Bone marrow (tissue), 2 donors: ENCODE results near the gene GAL3ST3.
"Not testable (repeated sequence)": the region's sequence is repeated elsewhere in the genome, so short reads cannot be mapped to it uniquely, and the experiment has no call there.

Experiments used
- DNase-seq, 2 donors: peaks; one replicate each; lab custom pipeline; 2025; lab: John Stamatoyannopoulos, UW

Gene GAL3ST3

GRCh38 chr11:66012946-66013761 lies 35.8 kb downstream of the GAL3ST3 start:
- peak in 1 of 2 donors; percentile 21 for DNase-seq

DNA sequence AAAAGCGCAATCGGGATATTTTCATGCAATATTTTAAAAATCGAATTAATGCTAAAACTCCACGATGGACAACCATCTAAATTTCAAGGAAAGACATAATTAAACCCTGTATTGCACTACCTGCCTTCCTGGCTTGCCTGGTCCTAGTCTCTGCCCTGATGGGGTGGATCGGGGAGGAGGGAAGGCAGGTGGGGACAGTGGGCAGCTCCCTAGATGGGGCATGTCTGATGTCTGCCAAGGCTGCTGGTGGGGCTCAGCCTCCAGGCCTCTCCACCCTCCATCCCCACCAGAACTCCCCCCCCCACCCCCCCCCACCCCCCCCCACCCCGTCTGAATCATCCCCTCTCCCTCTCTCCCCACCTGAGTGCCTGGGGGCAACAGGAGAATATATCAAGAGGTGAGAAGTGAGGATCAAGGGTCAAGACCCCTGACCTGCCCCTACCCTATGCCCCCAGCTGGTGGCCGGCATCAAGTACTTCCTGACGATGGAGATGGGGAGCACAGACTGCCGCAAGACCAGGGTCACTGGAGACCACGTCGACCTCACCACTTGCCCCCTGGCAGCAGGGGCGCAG lies 36.5 kb downstream of the GAL3ST3 start:
- DNase-seq, result no peak

DNA sequence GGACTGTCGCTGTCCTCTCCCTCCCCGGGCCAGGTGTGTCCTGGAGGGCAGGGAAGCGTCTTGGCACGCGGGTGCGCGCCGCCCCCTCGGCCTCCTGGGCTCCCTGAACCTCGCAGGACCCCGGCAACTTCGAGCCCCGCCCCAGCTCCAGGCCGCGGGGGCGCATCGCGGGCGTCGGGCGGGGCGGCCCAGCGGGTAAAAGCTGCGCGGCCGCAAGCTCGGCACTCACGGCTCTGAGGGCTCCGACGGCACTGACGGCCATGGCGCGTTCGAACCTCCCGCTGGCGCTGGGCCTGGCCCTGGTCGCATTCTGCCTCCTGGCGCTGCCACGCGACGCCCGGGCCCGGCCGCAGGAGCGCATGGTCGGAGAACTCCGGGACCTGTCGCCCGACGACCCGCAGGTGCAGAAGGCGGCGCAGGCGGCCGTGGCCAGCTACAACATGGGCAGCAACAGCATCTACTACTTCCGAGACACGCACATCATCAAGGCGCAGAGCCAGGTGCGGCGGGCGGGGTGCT lies 37.1 kb downstream of the GAL3ST3 start, which contains the start of gene CST6:
CST6 (plus strand) TSS at position 224 of the 519 bp plus-strand sequence; CDS start at position 261, 37 bp downstream.
- no peak for DNase-seq

GRCh38 chr11:66011239-66011784 lies 37.6 kb downstream of the GAL3ST3 start:
- DNase-seq, result no peak

GRCh38 chr11:66010036-66010435 lies 38.9 kb downstream of the GAL3ST3 start:
- not testable (repeated sequence) for DNase-seq

DNA sequence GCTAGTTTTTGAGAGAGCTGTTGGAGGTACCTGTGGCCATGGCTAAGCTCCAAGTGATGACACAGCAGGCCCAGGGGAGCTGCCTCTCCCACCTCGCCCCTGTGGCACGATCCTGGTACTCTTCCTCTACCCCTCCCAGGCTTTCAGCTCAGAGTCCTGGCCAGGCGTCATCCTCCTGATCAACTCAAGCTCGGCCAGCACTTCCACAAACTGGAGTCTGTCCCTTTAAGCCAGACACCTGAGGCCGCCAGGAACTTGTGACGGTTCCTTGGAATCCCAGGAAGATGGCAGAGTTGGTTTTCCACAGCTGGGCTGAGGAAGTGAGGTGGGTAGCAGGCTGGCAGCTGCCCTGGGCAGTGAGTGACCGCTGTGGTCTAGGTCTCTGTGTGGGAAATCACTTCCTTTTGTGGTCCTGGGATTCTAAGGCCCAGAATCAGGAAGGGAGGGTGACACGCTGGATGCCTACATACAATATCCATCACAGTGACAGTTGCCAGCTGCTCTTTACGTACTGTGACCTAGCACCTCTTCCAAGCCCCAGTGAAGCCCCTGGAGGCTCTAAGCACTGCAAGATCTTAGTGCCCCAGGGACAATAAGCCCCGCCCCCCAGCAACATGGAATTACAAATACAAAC lies 40.4 kb downstream of the GAL3ST3 start:
- no peak for DNase-seq

DNA sequence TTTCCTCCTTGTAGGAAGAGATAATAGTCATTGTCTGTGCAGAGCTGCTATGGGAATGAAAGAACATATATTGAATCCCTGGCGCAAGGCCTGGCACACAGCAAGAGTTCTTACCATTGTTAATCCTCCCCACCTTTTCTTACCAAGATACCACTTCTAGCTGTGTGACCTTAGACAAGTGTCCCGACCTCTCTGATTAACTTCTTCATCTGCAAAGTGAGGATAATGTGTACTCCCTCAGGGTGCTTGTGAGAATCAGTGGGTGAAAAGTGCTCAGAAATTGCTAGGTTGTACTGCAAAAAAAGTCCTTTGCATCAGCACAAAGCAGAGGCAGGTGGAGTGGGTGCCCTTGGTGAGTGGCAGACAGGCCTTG lies 40.9 kb downstream of the GAL3ST3 start:
- no peak for DNase-seq

GRCh38 chr11:66007201-66007634 lies 41.7 kb downstream of the GAL3ST3 start:
- DNase-seq, result no peak

DNA sequence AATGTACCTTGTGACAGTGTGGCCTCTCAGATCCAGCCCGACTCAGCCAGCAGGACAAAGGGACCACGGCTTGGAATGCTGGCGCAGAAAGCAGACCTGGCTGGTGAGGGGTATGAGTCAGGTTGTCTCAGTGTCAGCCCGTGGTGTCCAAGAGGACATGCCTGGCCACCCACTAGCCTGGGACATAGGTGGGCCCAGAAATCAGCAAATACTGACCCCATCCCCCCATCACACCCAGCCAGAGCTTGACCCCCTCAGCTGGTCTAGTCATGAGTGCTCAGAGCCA lies 42.1 kb downstream of the GAL3ST3 start:
- DNase-seq, result no peak

GRCh38 chr11:66006134-66006890 lies 42.6 kb downstream of the GAL3ST3 start:
- DNase-seq, result no peak

DNA sequence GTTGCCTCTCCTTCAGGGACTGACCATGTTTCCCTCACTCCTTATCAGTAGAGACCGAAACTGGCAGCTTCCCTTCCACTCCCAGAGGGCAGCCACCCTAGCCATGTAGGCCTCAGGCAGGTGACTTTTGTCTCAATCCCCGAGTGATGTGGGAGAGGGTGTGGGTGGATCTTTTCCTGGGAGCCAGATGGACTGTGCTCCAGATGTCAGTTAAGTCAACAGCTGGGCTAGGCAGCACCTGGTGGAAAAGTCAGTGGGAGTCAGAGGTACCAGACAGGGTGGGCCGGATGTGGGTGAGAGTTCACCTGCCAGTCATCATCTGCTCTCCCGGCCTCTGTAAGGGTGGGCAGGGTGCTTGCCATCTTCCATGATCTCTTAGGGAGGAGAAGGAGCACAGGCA lies 44.8 kb downstream of the GAL3ST3 start:
- DNase-seq, result no peak

DNA sequence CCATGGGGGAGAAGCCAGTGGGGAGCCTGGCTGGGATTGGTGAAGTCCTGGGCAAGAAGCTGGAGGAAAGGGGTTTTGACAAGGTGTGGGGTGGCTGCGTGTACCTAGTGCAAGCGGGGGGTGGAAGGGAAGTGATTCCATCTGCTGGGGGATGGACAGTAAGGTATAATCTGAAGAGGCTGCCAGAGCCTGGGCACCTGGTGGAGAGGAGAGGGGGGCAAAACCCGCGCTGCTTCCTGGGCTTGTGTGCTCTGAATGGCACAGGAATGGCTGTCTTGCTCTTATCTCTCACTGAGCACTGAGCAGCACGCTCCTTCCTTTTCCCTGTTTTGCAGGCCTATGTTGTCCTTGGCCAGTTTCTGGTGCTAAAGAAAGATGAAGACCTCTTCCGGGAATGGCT lies 45.7 kb downstream of the GAL3ST3 start:
- DNase-seq, result no peak

DNA sequence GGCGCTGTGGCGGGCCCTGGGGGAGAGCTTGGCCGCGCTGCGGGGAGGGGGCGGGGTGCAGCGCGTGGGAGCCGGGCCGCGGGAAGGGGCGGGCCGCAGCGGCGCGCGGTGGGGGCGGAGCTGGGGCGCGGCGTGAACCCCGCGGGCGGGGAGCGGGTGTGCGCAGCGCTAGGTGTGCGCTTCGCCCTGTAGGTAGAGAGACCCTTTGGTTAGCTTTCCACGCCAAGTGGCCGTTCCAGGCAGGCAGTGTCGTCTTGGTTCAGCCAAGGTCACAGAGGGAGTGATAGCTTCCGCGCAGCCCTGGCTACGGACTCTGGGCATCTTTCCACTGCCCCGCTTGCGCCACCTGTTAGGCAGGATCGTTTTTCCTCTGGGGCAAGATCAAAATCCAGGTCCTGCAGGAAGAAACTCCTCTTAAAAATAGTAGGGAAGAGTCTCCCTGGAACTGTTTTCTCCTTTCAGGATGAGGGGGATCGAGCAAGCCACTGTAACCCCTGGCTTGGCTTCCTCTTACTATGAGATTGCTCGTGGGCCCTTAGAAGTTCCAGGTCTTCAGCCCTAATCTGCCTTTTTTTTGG lies 46.2 kb downstream of the GAL3ST3 start:
- peak in 1 of 2 donors; percentile 37 for DNase-seq

- DNase-seq, result peak; percentile 92 to 100
Measured at GRCh38 chr11:66001942-66002647, 46.9 kb downstream of the GAL3ST3 start, which contains the start of the genes BANF1 and EIF1AD. BANF1 (plus strand) TSS chr11:66002503; CDS start chr11:66003251, 748 bp downstream. EIF1AD (minus strand) TSS chr11:66002157; CDS start chr11:66000389, 1,768 bp downstream.

GRCh38 chr11:65997286-65997685 lies 51.7 kb downstream of the GAL3ST3 start:
- no peak for DNase-seq

DNA sequence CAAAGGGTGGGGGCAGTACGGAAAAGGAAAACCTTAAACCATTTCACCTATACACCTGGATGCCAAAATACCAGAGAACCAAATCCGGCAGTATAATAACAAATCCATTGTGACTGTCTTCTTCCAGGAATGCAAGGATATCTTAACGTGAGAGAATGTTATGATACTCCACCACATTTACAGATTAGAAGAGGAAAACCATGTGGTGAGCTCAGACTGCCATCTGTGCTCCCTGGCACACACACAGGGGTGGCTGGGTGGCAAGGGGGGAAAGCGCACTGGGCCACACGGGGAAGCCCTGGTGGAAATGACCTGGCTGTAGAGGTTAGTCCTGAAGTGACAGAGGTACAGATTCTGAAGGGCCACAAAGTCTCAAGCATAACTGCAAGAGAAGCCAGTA lies 56.9 kb downstream of the GAL3ST3 start:
- DNase-seq, result no peak
